Activated CD8-positive, alpha-beta T cell treated with anti-CD3 and anti-CD28 coated beads for 36 hours (primary cell): ENCODE results near the gene SLC19A1. TPM values are rescaled to one million over a fixed set of nuclear protein-coding genes. Genes with fewer than 3 reads are reported as not detected.

Experiments used
- ATAC-seq: fragments of 200-7000 bp; cut with Tn5 transposase; one replicate; pipeline ENCODE4 v1.10.0; 2021; ENCODE audit warnings: mild to moderate bottlenecking, moderate library complexity
- CTCF ChIA-PET: fragments of 350-600 bp; sonication (Branson Sonifier 250); formaldehyde crosslinking; loops from one replicate; lab custom pipeline; 2021; ENCODE audit warnings: antibody characterized with exemption; lab: Charles Lee
- POLR2A ChIA-PET: fragments of 350-600 bp; sonication (Branson Sonifier 250); formaldehyde crosslinking; loops from one replicate; lab custom pipeline; 2021; ENCODE audit warnings: antibody characterized with exemption; lab: Charles Lee
- DNase-seq: peaks from one replicate; pipeline ENCODE4 v3.0.0-alpha.2; 2020
- H3K27ac Mint-ChIP-seq: one replicate; pipeline ENCODE4 v1.8.0; 2021; ENCODE audit warnings: mild to moderate bottlenecking, mixed read lengths
- H3K27me3 Mint-ChIP-seq: one replicate; pipeline ENCODE4 v1.8.0; 2021; ENCODE audit warnings: mixed read lengths
- H3K36me3 Mint-ChIP-seq: one replicate; pipeline ENCODE4 v1.8.0; 2021; ENCODE audit warnings: low read depth, mixed read lengths
- H3K4me1 Mint-ChIP-seq: one replicate; pipeline ENCODE4 v1.8.0; 2021; ENCODE audit warnings: low read depth, mixed read lengths
- H3K4me3 Mint-ChIP-seq: one replicate; pipeline ENCODE4 v1.8.0; 2021; ENCODE audit warnings: mild to moderate bottlenecking, moderate library complexity, mixed read lengths
- H3K9me3 Mint-ChIP-seq: one replicate; pipeline ENCODE4 v1.8.0; 2021; ENCODE audit warnings: mixed read lengths
- CTCF ChIP-seq: fragments of 200-600 bp; IDR thresholded peaks from one replicate; pipeline ENCODE4 v1.8.0; 2022; ENCODE audit warnings: antibody characterized with exemption, mild to moderate bottlenecking
- intact Hi-C: fragments of 100-400 bp; cut with micrococcal nuclease; formaldehyde crosslinking; loops from one replicate; pipeline ENCODE4 v1.10.0; 2022
- total RNA-seq, 2 experiments: library from RNA; stranded (reverse); gene quantifications; one replicate each; pipeline ENCODE4 v1.2.3, GENCODE V29; 2021

Gene SLC19A1
- total RNA-seq, 2 experiments from 2014 or later, result 40.1 to 46.1 TPM

GRCh38 chr21:45507523-45507875, 34.7 kb downstream of the SLC19A1 start:
- H3K27ac Mint-ChIP-seq, result no peak overlapping the region
- intact Hi-C loops, result no loop called here
- no peak overlapping the region for H3K4me3 Mint-ChIP-seq
- ATAC-seq (no peak), DNase-seq (no peak)
- no peaks in the 10 kb centered on the region for H3K9me3 Mint-ChIP-seq
- POLR2A ChIA-PET, result interaction anchor here (0.8 kb wide), 1 partner anchor 8 kb away, joined by 3 read pairs; no protein-coding TSS in a partner anchor
- TF ChIP-seq CTCF, result no peak
- CTCF ChIA-PET, result no interaction called here
- no peaks in the 10 kb centered on the region for H3K4me1 Mint-ChIP-seq
- no peaks in the 10 kb centered on the region for H3K36me3 Mint-ChIP-seq
- no peaks in the 10 kb centered on the region for H3K27me3 Mint-ChIP-seq

- peak; percentile 2 for ATAC-seq
- H3K27ac Mint-ChIP-seq, result no peak overlapping the region
- H3K36me3 Mint-ChIP-seq, result no peaks in the 10 kb centered on the region
- no peak for DNase-seq
- no peak for TF ChIP-seq CTCF
- H3K4me1 Mint-ChIP-seq, result no peaks in the 10 kb centered on the region
- no peaks in the 10 kb centered on the region for H3K9me3 Mint-ChIP-seq
- ChIA-PET CTCF (no interaction called here), POLR2A (interaction anchor here (0.8 kb wide), 1 partner anchor 9 kb away, joined by 3 read pairs; no protein-coding TSS in a partner anchor)
- no peaks in the 10 kb centered on the region for H3K27me3 Mint-ChIP-seq
- no peak overlapping the region for H3K4me3 Mint-ChIP-seq
- intact Hi-C loops, result no loop called here
Observed at GRCh38 chr21:45506836-45507522, 35.3 kb downstream of the SLC19A1 start.

GRCh38 chr21:45506241-45506817, 35.9 kb downstream of the SLC19A1 start:
- no peak for TF ChIP-seq CTCF
- DNase-seq (no peak), ATAC-seq (peak; percentile 10)
- Mint-ChIP-seq H3K4me3 (no peak overlapping the region), H3K9me3 (no peaks in the 10 kb centered on the region), H3K27me3 (no peaks in the 10 kb centered on the region), H3K36me3 (no peaks in the 10 kb centered on the region), H3K27ac (no peak overlapping the region), H3K4me1 (no peaks in the 10 kb centered on the region)
- intact Hi-C loops, result no loop called here
- POLR2A ChIA-PET, result no interaction called here
- CTCF ChIA-PET, result no interaction called here

- Mint-ChIP-seq H3K4me3 (no peak overlapping the region), H3K27me3 (no peaks in the 10 kb centered on the region), H3K4me1 (no peaks in the 10 kb centered on the region), H3K27ac (no peak overlapping the region), H3K9me3 (no peaks in the 10 kb centered on the region), H3K36me3 (no peaks in the 10 kb centered on the region)
- no peak for ATAC-seq
- ChIA-PET CTCF (no interaction called here), POLR2A (interaction anchor here (1.0 kb wide), 1 partner anchor 34 kb away, joined by 3 read pairs; no protein-coding TSS in a partner anchor)
- intact Hi-C loops, result no loop called here
- no peak for TF ChIP-seq CTCF
- no peak for DNase-seq
Observed at GRCh38 chr21:45505416-45506021, 36.7 kb downstream of the SLC19A1 start.
